ENCODE measurements around the gene R3HDML.
"Not testable (repeated sequence)": the region's sequence is repeated elsewhere in the genome, so short reads cannot be mapped to it uniquely, and the experiment has no call there.

R3HDML gene, protein sequence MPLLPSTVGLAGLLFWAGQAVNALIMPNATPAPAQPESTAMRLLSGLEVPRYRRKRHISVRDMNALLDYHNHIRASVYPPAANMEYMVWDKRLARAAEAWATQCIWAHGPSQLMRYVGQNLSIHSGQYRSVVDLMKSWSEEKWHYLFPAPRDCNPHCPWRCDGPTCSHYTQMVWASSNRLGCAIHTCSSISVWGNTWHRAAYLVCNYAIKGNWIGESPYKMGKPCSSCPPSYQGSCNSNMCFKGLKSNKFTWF

GRCh38 chr20:44336725-44337380 lies at the start of gene R3HDML:
R3HDML (plus strand) TSS chr20:44337043; CDS start chr20:44337158, 115 bp downstream.
- DNase-seq, result no peak

GRCh38 chr20:44287272-44288097 lies 49.4 kb upstream of the R3HDML start:
- no peak for DNase-seq

- DNase-seq, result no peak
These were observed 48.6 kb upstream of the R3HDML start for GRCh38 chr20:44288252-44288651.

DNA sequence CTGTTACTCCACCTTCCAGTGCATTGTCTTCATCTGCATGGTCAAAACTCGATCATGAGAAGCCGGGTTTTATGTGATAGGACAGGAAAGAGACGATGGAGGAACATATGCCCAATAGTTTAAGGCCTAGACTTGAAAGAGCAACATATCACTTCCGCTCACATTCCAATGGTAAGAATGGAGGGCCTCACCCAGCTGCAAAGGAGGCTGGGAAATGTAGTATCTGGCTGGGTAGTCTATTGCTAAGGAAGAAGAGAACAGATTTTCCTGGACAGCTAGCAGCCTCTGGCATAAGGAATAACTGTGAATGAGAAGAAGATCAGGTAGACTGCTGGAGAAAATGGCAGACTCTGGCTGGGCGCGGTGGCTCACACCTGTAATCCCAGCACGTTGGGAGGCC lies 45.1 kb upstream of the R3HDML start:
- no peak for DNase-seq

GRCh38 chr20:44296011-44296410 lies 40.8 kb upstream of the R3HDML start:
- DNase-seq, result no peak

DNA sequence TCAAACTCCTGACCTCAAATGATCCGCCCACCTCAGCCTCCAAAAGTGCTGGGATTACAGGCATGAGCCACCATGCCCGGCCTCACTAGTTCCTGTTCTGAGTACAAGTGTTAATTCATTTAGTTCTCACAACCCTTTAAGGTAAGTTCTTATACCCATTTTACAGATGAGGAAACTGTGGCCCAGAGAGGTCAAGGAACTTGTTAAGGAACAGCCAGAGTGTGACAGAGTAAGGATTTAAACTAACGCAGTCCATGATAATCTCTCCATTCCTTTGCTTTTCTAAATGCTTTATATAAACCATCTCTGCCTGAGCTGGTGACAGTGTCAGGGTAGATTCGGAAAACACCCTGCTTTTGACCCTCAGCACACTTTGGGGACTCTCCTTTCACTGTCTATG lies 39.1 kb upstream of the R3HDML start:
- no peak for DNase-seq

DNA sequence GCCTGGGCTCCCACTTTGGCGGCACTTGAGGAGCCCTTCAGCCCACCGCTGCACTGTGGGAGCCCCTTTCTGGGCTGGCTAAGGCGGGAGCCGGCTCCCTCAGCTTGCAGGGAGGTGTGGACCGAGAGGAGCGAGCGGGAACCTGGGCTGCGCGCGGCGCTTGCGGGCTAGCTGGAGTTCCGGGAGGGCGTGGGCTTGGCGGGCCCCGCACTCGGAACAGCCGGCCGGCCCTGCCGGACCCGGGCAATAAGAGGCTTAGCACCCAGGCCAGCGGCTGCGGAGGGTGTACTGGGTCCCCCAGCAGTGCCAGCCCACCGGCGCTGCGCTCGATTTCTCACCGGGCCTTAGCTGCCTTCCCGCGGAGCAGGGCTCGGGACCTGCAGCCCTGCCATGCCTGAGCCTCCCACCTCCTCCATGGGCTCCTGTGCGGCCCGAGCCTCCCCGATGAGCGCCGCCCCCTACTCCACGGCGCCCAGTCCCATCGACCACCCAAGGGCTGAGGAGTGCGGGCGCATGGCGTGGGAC lies 37.8 kb upstream of the R3HDML start:
- not testable (repeated sequence) for DNase-seq

DNA sequence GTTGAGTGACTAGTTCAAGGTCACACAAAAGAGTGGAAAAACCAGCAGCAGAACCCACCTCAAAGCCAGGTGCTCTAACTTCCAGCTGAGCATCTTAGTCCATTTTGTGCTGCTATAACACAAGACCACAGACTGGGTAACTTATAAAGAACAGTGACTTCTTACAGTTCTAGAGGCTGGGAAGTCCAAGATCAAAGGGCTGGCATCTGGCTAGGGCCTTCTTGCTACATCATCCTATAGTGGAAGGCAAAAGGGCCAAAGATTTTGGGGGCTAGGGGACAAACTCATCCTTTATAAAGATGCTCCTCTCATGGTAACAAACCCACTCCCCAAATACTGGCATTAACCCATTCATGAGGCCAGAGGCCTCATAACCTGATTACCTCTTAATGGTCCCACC lies 35.6 kb upstream of the R3HDML start:
- DNase-seq, result no peak

DNA sequence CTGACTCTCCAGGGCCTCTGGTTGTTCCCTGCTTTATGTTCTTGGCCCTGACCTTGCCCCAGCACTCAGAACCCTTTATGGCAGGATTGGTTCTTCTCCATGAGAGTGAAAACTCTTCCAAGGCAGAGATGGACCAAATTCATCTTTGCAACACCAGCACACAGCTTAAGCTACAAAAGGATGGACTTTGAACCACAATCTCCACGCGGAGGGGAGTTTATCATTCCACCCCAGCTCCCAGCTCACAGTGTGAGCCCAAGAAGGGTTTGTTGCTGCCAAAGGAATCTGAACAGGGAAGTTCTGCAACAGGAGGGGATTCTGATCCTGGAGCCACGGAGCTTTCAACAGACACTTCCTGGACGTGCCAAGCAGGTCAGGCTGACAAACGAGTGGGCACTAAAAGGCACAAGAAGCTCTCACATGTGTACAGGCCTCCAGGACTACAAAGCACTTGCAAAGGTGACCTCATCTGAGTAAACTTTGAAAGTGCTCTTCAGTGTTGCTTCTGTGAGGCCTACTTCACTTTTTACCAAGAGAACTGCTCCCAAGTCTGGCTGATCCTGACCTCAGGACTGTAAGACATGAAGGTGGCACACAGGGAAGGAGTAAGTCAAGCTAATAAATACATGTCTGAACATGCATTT lies 34.7 kb upstream of the R3HDML start:
- DNase-seq, result no peak

DNA sequence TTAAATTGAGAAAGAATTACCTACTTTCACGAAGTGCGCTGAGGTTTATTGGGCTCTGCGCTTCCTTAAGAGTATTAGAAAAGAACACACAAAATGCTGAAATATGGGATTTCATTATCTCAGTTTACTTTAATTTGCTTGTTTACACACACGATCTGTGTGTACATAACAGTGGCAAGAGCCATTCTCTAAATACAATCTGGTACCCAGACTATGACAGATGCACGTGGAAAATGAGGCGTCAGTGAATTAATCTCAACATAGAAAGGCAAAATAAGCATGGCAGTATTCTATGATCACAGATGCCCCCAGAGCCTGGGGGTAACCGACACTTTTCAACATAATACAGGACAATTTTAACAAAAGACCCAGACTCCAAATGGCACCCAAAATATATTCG lies 34.1 kb upstream of the R3HDML start:
- DNase-seq, result no peak

- DNase-seq, result no peak
These were observed 32.5 kb upstream of the R3HDML start for GRCh38 chr20:44304383-44304782.

GRCh38 chr20:44306927-44307326 lies 29.9 kb upstream of the R3HDML start:
- no peak for DNase-seq

GRCh38 chr20:44309763-44310663 lies 26.8 kb upstream of the R3HDML start:
- DNase-seq, result peak; percentile 4

DNA sequence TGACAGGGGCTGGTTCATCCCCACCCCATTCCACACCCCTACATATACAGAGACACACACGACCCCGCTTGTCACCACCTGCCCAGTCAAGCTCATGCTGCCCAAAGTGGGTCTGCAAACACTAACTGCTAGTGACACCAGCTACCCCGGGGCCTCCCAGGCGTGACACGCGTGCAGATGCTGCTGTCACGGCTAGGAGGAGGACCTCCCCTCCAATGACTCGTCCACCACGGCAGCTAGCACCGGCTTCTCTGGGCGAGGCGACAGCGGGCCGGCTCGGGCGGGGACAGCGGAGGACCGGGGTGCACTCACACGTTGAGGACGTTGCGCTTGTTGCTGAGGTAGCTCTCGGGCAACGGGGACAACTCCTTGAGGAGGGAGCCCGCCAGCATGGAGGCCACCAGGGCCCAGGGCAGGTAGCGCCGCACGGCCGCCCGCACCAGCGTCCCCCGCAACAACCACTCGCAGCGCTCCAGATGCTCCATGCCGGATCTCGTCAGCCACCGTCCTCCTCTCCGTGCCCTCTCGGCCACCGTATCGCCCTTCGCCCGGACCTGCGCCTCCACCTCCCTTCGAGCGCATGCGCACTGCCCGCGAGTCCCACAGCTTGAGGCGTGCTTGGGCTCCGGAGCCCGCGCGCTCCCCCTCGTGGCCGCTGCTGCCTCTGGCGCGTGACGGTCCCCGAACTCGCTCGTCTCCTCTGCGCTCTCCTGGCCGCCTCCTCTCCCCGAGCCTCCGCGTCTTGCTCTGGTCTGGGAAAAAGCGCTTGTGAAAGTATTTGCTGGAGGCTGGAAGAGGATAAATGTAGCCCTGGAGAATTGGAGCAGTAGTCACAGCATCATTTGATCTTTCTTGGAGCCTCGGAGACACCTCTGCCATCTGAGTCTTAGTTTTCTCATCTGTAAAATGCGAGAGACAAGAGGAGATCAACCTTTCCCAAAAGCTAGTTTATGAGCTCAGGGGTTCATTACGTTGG lies 25.9 kb upstream of the R3HDML start, which contains the start of gene FITM2:
FITM2 (minus strand) TSS at position 539 of the 976 bp plus-strand sequence; CDS start at position 485, 54 bp downstream.
- DNase-seq, result peak; percentile 91

GRCh38 chr20:44314870-44315269 lies 22.0 kb upstream of the R3HDML start:
- DNase-seq, result no peak

GRCh38 chr20:44319839-44320422 lies 16.9 kb upstream of the R3HDML start:
- DNase-seq, result no peak

- no peak for DNase-seq
These were observed 12.5 kb upstream of the R3HDML start for GRCh38 chr20:44324343-44324742.

GRCh38 chr20:44326391-44327159 lies 10.3 kb upstream of the R3HDML start:
- no peak for DNase-seq

GRCh38 chr20:44327748-44328147 lies 9.1 kb upstream of the R3HDML start:
- not testable (repeated sequence) for DNase-seq
